Right forelimb (tissue), 1 donor: ENCODE measurements around the gene DCP1A.
"Not testable (repeated sequence)": the region's sequence is repeated elsewhere in the genome, so short reads cannot be mapped to it uniquely, and the experiment has no call there.

ENCODE experiments used
- DNase-seq: peaks from one replicate; pipeline ENCODE4 v3.0.0-alpha.2; 2018

Gene DCP1A

DNA sequence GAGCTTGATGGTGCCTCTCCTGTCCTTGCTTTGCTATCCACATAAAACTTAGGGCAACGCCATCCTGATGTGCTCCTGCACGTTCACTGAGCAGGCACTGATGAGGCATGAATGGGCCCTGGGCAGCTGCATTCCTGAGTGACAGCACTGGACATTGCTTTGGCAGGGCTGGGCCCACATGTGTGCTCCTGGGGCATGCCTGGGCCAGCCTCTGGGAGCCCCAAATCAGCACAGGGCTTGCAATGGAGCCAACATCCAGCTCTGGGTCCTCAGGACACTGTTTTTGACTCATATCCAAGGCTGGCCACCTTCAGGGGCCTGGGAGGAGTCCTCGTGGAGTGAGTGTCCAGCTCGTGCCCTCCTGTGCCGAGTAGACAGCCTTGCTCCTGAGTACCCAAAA lies 85.6 kb downstream of the DCP1A start:
- peak; percentile 18 for DNase-seq

DNA sequence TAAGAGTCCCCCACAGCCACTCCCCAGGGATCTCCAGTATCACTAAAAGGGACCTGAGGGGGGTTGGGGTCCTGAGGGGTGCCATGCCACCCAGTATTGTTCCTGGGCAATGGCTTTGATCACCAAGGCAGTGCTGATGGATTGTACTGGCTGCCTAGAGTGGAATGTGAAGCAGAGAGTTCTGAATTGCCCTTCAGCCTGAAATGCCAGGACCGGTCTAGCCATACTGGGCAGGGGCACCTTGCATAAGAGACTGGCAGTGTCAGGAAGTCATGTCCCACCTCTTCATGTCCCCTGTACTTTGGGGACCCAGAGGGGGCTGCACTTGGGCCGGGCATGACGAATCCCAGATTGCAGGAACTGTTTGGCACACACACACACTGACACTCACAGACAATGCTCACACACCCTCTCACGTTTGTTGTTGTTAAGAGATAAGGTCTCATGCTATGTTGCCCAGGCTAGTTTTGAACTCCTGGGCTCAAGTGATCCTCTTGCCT lies 87.0 kb downstream of the DCP1A start:
- DNase-seq: no peak

DNA sequence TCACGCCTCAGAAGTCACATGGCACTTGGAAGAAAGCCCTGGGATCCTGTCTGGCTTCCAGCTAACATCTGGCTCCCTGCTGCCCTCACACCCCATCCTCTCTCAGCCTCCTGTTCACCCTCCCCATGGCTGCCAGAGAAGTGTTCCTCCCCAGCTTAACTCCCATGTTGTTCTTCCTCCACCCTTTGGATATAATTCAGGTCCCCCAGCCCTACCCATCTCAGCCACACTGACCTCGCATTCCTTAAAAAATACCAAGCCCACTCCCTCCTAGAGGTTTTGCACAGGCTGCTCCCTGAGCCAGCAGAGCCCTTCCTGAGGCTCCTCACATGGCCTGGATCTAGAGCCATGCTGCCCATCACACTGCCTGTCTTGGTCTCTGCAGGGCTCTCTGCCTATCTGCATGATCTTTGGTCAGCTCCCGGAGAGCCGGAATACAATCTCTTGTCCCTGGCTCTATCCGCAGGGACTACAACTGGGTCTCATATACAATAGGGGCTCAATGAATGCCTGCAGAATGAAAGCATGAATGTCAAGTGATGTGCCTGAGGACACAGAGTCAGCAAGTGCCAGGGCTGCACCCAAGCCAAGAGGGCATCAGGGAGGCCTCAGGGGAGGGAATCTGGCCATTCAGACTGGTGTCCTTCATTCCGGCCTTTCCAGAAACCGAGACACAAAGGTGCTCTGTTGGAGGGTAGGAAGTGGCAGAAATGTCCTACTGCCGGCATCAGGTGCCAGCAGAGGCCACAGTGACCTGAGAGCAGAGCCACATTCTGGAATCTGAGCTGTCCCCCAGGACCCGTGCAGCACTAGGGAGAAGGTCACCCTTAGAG lies 87.7 kb downstream of the DCP1A start:
- DNase-seq: no peak

DNA sequence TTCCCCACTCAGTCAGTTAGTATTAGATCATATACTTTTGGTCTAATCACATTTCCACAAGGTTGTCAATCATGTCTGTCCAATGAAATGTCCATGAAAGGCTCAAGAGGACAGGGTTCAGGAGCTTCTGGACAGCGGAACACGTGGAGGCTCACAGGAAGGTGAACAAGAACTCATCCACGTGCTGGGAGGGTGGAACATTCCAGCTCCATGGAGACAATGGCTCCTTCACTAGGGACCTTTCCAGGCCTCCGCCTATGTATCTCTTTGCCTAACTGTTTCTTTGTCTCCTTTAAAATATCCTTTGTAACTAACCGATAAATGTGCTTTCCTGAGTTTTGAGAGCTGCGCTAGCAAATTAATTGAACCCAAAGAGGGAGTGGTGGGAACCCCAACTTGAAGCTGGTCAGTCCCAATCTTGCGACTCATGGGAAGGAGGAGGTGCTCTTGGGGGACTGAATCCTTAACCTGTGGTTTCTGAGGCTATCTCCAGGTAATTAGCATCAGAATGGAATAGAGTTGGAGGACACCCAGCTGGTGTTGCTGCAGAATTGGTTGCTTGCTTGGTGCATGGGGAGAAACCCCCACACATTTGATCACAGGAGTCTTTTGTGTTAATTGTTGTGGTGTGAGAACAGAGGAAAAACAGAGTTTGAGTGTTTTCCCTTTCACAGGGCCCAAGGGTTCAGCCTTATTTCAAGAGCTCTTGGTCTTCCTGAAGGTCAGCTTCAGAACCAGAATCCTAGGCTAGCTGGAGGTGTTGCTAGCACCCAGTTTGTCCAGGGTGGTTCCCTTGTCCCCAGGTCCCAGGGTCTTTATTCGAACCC lies 88.5 kb downstream of the DCP1A start:
- no peak for DNase-seq

DNA sequence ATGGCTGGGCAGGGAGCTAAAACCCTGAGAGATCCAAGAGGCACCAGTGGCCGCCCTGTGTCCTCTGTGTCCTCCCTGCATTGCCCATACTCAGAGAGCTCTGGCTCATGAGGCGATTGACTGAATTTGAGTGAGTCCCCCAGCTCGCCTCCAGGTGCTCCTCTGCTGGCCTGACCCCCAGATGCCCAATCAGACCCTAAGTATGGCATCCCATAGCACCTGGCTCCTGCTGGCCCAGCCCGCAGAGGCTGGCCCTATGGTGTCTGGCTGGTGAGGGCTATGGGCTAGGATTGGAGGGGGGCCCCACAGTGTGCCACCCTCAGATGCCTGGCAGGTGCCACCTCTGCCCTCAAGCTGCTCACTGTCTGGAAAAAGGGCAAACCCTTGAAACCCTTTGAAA lies 89.9 kb downstream of the DCP1A start:
- no peak for DNase-seq

DNA sequence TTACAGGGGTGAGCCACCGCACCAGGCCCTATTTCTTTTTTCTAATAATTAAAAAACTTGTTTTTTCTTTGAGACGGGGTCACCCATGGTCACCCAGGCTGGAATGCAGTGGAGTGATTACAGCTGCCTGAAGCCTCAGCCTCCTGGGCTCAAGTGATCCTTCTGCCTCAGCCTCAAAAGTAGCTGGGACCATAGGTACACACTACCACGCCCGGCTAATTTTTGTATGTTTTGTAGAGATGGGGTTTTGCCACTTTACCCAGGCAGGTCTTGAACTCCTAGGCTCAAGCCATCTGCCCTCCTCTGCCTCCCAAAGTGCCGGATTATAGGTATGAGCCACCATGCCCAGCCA lies 90.7 kb downstream of the DCP1A start:
- DNase-seq: no peak

DNA sequence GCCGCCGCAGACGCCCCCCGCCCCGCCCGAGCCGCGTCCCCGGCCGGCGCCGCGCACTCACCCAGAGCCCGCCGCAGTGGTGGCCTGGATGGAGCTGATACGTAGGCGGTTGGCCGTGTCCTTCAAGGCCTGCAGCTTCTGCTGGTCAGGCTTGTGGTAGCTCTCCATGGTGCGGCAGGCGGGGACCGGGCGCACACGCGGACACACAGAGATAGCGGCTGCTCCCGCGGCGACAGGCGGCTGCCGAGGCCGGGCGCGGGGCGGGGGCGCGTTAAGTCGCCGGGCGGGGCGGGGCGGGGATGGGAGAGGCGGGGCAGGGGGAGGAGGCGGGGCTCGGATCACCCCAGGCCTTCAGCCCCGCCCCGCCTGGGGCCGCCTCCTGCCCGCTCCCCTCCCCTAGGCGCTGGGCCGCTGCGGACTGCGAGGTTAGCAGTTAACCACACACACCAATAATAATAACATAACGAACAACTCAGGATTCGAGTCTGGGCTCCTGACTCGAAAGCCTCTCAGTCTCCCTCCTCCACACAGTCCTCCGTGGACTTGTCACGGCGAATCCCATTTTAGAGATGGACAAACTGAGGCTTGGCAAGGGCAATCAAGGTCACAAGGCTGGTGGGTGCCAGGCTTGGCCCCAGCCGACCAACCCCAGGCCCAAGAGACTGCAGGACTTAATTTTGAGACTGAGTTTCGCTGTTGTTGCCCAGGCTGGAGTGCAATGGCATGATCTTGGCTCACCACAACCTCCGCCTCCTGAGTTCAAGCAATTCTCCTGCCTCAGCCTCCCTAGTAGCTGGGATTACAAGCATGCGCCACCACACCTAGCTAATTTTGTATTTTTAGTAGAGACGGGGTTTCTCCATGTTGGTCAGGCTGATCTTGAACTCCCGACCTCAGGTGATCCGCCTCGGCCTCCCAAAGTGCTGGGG lies 91.3 kb downstream of the DCP1A start, which contains the start of gene TKT:
TKT (minus strand) TSS at position 248 of the 929 bp plus-strand sequence; CDS start at position 168, 80 bp downstream.
- DNase-seq: peak; percentile 88

DNA sequence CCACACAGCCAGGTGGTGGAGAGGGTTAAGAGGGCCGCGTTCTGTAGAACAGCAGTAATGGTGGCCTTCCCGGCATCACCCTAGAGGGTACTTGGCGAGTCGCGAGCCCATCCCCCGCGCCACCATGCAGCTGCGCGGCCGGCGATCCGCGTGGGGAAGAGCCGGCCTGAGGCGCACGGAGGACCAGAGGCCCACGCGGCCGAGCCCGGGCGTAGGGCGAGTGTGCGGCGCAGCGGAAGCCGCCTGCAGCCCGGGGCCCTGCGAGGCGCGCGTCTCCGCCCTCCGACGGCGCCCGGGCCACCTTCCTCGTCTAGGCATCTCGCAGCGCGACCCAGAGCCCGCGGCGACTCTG lies 91.9 kb downstream of the DCP1A start:
- no peak for DNase-seq

DNA sequence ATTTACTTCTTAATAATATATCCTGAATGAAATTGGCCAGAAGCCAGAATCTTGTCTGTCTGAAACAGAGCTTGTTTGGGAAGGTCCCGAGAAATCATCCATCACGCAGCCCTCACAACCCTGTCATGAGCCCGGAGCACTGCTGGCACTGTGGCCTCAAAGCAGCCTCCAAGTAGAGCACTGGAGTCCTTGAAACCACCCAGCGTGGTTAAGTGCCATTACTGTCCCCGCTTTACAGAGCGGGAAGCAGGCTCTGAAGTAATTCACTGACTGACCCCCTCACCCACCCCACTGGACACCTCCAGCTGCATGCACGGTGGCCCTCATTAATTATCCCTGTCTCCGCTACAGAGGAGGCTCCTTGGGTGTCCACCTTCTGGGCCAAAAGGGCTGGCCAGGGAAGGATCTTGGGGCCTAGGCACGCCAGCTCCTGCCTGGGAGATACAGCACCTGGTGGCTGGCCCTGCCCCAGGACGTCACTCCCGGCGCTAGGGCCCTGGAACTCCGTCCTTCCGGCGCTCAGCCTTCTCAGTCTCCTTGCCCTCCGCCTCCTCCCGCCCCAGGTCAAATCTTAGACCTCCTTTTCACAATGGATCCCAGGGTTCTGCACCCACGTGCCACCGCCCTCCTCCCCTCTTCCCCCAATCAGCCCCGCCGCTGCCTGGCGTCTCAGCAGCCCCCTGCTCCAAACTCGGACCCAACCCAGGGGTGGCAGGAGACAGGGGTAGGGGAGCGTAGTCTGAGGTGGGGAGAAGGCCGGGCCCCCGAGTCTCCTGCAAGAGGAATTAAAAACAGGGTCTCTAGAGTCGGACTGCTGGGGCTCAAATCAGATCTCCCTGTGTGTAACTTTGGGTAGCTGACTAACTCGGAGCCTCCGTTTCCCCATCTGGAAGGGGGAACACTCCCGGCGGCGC lies 92.6 kb downstream of the DCP1A start:
- peak; percentile 66 for DNase-seq

DNA sequence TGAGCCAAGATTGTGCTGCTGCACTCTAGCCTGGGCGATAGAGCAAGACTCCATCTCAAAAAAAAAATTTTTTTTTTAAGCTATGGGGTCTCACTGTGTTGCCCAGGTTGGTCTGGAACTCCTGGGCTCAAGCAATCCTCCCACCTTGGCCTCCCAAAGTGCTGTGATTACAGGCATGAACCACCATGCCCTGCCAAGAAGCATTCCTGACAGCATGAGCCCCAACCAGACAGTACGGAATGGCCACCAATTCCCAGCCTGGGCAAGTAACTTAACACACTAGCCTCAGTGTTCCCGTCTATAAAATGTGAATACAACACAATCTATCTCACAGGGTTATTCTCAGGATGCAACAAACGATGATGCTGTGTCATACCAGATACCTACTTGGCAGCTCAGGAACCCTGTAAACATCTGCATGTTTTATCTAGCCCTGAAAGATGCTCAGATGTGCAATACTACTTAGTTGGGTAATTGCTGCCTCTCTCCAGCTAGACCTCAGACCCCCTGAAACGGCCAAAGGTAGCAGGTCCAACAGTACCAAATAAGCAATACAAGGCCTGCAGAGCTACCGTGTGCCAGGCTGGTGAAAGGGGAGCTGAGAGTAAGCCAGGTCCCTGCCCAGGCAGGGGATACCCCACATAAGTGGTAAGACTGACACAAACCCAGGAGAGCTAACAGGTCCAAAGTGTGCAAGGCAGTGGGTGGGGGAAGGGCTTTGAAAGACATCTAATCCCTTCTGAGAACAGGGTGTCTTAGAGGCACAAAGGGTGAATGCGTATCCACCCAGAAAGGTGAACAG lies 93.4 kb downstream of the DCP1A start:
- DNase-seq: no peak

DNA sequence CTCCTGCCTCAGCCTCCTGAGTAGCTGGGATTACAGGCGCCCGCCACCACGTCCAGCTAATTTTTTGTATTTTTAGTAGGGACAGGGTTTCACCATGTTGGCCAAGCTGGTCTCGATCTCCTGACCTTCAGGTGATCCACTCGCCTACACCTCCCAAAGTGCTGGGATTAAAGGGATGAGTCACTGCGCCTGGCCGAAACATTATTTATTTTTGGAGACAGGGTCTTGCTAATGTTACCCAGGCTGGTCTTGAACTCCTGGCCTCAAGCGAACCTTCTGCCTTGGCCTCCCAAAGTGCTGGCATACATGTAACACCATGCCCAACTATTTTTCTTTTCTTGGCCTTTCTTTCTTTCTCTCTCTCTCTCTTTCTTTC lies 94.4 kb downstream of the DCP1A start:
- not testable (repeated sequence) for DNase-seq

DNA sequence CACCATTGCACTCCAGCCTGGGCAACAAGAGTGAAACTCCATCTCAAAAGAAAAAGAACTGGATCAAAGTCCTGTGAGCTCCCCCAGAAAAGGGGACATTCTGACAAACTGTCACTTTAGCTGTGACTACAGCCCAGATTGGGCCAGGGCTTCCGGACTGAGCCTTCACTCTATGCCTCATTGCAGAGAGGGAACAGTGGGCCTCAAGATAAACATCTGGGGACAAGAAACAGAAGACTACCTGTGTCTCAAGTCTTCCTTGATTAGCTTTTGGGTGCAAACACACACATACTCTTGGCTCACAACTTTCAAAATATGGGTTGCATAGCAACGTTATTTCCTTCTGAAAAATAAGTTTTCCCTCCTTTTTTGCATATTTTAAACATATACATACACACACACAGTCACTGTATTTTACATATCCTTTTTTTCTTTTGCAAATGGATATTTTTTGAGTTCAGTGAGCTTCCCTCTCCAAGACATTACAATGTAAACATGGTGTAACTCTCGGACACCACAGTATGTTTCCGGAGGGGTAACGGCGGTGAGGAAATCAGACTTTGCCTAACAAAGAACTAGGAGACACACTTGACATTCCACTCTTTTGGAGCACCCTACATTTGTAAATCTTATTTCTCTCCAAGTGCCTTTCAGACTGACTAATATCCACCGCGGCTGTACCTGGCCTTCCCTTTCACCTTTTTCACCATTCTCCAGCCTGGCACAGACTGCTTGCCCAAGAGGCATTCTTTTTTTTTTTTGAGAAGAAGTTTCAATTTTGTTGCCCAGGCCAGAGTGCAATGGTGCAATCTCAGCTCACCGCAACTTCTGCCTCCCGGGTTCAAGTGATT lies 95.0 kb downstream of the DCP1A start:
- no peak for DNase-seq

DNA sequence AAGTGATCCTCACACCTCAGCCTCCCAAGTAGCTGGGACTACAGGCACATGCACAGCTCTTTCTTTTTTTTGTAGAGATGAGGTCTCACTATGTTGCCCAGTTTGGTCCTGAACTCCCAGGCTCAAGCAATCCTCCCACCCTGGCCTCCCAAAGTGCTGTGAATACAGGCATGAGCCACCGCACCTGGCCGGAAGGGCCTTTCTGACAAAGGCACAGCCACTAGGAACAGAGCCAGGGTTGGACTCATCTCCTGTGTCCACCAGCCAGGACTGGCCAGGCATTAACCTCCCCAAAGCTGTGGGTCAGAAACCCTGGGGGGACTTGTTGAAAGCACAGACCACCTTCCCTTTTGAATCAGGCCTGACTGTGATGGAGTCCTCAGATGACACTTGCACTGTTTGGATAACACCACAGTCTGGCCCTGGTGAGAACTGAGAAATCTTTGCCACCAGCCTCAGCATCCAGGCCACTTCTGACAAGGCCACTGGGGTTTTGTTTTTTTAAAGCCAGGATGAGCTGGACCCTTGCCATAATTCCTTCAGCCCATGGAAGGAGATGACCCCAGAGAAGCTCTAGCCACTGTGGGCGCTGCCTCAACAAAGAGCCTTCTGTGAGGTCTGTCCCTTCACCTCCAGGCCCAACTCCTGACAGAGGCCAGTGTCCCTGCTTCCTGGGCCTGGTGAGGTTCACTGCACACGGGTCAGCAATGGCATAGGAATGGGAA lies 96.3 kb downstream of the DCP1A start:
- no peak for DNase-seq

DNA sequence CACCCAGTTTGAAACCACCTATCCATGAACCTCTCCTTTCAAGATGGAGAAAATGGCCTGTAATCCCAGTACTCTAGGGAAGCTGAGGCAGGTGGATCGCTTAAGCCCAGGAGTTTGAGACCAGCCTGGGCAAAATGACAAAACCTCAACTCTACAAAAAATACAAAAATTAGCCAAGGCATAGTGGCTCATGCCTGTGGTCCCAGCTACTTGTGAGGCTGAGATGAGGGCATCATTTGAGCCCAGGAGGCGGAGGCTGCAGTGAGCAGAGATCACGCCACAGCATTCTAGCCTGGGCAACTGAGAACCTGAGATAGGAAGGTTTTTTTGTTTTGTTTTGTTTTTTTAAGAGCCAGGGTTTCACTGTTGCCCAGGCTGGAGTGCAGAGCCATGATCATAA lies 96.9 kb downstream of the DCP1A start:
- DNase-seq: no peak

DNA sequence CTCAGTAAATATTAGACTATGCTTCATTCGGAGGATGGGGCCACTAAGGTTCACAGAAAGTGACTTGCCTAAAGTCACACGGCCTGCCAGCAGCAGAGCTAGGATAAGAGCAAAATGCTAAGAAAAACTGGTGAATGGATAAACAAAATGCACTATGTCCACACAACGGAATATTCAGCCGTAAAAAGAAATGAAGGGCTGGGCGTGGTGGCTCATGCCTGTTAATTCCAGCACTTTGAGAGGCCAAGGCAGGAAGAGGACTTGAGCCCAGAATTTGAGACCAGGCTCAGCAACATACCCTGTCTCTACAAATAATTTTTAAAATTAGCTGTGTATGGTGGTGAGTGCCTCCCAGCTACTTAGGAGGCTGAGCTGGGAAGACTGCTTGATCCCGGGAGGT lies 99.2 kb downstream of the DCP1A start:
- no peak for DNase-seq

DNA sequence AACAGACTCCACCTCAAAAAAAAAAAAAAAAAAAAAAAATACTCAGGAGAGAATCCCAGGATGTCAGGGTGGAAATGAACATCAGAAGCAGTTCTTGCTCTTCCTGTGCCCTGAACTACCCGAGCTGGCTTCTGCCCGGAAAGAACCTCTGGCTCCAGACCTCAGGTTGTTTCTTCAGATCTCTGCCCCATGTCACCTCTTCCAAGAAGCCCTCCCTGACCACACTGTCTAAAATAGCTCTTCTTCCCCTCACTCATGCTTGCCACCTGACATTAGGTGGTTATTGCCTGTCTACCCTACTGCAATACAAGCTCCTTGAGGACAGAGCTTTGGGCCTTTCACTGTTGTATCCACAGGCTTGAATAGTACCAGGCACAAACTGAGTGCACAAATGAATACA lies 99.7 kb downstream of the DCP1A start:
- no peak for DNase-seq

DNA sequence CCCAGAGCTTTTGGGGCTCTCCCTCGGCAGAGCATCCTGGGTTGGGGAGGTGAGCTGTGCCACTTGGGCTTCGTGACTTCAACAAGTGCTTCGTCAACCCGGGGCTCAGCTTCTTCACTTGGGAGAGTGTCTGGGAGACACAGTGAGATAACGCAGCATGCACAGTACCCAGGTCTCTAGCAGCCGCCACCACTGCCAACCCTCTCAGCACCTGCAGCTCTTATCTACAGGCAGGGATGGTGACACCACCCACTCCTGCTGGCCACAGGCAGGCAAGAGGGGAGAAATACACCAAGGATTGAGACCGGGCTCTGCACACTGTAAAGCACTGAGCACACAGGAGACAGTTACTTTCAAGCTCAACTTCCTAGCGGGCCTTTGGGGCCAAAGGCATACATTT lies 103.1 kb downstream of the DCP1A start:
- DNase-seq: no peak

DNA sequence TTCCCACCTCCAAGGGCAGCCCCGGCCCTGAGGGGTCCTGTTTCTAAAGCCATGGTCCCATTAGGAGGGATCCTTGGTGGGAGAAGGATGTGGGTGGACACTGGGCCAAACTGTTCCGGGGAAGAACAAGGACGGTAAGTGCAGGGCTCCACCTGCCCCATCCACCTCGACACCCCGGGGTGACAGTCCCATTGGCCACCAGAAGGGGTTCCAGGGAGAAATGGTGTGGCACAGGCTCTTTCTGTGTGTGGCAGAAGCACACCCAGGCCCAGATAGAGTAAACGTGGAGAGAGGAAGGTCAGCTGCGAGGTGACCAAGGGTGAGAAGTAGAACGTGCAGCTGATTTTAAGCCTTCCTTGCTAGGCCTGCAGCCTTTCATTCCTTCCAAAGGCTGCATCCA lies 103.6 kb downstream of the DCP1A start:
- DNase-seq: no peak

DNA sequence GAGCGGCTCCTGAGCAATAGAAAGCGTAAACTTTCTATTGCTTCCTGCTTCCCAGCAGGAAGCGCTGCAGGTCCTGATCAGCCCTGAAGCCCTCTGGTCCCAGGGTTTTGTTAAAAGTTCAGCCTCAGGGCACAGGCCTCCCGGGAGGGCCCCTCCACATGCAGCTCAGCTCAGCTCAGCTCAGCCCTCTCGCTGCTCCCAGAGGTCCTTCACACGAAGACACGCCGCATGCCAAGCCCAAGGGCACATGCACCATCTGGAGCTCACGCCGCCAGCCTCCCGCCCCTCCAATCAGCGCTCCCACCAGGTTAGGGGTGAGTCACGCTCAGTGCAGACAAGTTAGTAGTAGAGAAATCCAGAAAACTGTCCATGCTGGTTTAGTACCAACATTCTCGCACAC lies 104.2 kb downstream of the DCP1A start:
- no peak for DNase-seq
